Stimulated activated naive CD8-positive, alpha-beta T cell treated with anti-CD3 and anti-CD28 coated beads, Interleukin-15, Interleukin-2, amounts not matched to agents 100 ng/mL and 50 ng/mL, for 24 hours (primary cell): Measurements from ENCODE around the gene FBXO22.
"Not testable (repeated sequence)": the region's sequence is repeated elsewhere in the genome, so short reads cannot be mapped to it uniquely, and the experiment has no call there.

Experiments used
- H3K27ac Mint-ChIP-seq: one replicate; pipeline ENCODE4 v1.8.0; 2021; ENCODE audit warnings: mild to moderate bottlenecking, mixed read lengths
- H3K27me3 Mint-ChIP-seq: one replicate; pipeline ENCODE4 v1.8.0; 2021; ENCODE audit warnings: mixed read lengths
- H3K36me3 Mint-ChIP-seq: one replicate; pipeline ENCODE4 v1.8.0; 2021; ENCODE audit warnings: low read depth, mixed read lengths
- H3K4me1 Mint-ChIP-seq: one replicate; pipeline ENCODE4 v1.8.0; 2021; ENCODE audit warnings: low read depth, mixed read lengths
- H3K4me3 Mint-ChIP-seq: one replicate; pipeline ENCODE4 v1.8.0; 2021; ENCODE audit warnings: mild to moderate bottlenecking, mixed read lengths
- H3K9me3 Mint-ChIP-seq: one replicate; pipeline ENCODE4 v1.8.0; 2021; ENCODE audit warnings: mixed read lengths

FBXO22 gene

DNA sequence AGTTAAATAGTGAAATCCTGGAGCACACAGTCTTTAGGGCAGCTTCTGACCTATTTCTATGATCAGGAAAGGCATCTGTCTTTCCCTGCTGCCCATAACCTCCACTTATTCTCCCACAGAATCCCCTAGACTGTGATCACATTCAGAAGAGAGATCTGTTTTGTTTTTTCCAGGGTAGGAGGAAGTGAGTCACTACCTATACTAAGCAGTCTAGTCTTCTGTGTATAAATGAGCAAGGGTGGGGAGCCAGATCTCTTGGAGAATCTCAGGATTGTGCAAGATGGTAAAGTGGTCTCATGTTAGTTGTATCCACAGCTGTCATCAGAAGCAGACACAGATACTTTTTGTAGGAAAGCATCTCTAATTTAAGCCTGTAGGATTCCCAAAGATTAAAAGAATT, 11.8 kb upstream of the FBXO22 start:
- no peaks in the 10 kb centered on the region for H3K27me3 Mint-ChIP-seq
- no peaks in the 10 kb centered on the region for H3K9me3 Mint-ChIP-seq
- peaks cover 13% of the 10 kb centered on the region for H3K4me1 Mint-ChIP-seq
- H3K4me3 Mint-ChIP-seq: no peak overlapping the region
- peak overlapping the region; percentile 50 for H3K27ac Mint-ChIP-seq
- H3K36me3 Mint-ChIP-seq: peaks cover 11% of the 10 kb centered on the region

DNA sequence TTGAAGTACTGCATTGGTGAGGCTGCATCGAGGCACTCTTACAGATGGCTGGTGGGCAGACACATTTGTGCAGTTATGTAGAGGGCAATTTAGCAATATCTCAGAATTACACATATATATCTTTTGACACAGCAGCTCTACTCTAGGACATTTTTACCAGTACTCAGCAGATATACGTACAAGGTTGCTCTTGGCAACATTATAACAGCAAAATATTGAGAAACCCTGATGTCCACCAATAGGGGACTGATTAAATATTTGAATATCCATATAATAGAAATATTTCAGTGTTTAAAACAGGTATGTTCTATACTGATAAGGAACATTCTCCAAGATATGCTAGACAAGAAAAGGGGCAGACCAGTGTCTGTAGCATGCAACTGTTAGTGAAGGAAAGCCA, 7.9 kb upstream of the FBXO22 start:
- H3K27me3 Mint-ChIP-seq: no peaks in the 10 kb centered on the region
- H3K4me1 Mint-ChIP-seq: peaks cover 10% of the 10 kb centered on the region
- H3K36me3 Mint-ChIP-seq: peaks cover 10% of the 10 kb centered on the region
- H3K4me3 Mint-ChIP-seq: no peak overlapping the region
- no peaks in the 10 kb centered on the region for H3K9me3 Mint-ChIP-seq
- H3K27ac Mint-ChIP-seq: no peak overlapping the region

- Mint-ChIP-seq H3K9me3 (no peaks in the 10 kb centered on the region), H3K4me3 (no peak overlapping the region), H3K27me3 (no peaks in the 10 kb centered on the region), H3K27ac (no peak overlapping the region), H3K4me1 (peaks cover 24% of the 10 kb centered on the region), H3K36me3 (peaks cover 17% of the 10 kb centered on the region)
These were observed 3.1 kb upstream of the FBXO22 start for GRCh38 chr15:75900577-75900976.

- Mint-ChIP-seq H3K4me1 (peaks cover 33% of the 10 kb centered on the region), H3K36me3 (peaks cover 28% of the 10 kb centered on the region), H3K27ac (peak overlapping the region; percentile 61), H3K27me3 (no peaks in the 10 kb centered on the region), H3K4me3 (peak overlapping the region; percentile 25), H3K9me3 (no peaks in the 10 kb centered on the region)
These were observed 1.5 kb upstream of the FBXO22 start for GRCh38 chr15:75902129-75902557.

DNA sequence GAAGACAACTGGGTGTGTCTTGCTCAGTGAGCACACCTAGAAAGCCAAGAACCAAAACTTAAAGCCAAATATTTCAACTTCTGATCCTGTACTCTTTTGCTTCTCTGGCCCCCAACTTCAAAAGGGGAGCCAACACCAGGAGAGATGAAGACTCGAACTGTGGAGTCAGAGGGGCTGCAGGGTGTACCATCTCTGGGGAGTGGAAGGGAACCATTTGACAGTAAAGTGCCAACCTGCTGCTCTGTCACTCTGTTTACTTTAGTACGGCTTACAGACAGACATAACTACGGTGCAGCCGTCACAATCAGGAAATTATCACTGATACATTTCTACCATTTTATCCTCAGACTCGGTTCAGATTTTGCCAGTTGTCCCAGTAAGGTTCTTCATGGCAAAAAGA, 1.6 kb downstream of the FBXO22 start:
- H3K27ac Mint-ChIP-seq: peak overlapping the region; percentile 76
- H3K27me3 Mint-ChIP-seq: no peaks in the 10 kb centered on the region
- peak overlapping the region; percentile 97 for H3K4me3 Mint-ChIP-seq
- peaks cover 41% of the 10 kb centered on the region for H3K36me3 Mint-ChIP-seq
- H3K9me3 Mint-ChIP-seq: no peaks in the 10 kb centered on the region
- peaks cover 47% of the 10 kb centered on the region for H3K4me1 Mint-ChIP-seq

- H3K27me3 Mint-ChIP-seq, H3K9me3 Mint-ChIP-seq, H3K4me3 Mint-ChIP-seq, H3K27ac Mint-ChIP-seq: not testable (repeated sequence)
- peaks cover 43% of the 10 kb centered on the region for H3K4me1 Mint-ChIP-seq
- peaks cover 74% of the 10 kb centered on the region for H3K36me3 Mint-ChIP-seq
These were observed 6.7 kb downstream of the FBXO22 start for GRCh38 chr15:75910355-75910754.

GRCh38 chr15:75916978-75917377, 13.3 kb downstream of the FBXO22 start:
- Mint-ChIP-seq H3K36me3 (peaks cover 65% of the 10 kb centered on the region), H3K27ac (no peak overlapping the region), H3K27me3 (no peaks in the 10 kb centered on the region), H3K4me3 (no peak overlapping the region), H3K9me3 (no peaks in the 10 kb centered on the region), H3K4me1 (no peaks in the 10 kb centered on the region)

DNA sequence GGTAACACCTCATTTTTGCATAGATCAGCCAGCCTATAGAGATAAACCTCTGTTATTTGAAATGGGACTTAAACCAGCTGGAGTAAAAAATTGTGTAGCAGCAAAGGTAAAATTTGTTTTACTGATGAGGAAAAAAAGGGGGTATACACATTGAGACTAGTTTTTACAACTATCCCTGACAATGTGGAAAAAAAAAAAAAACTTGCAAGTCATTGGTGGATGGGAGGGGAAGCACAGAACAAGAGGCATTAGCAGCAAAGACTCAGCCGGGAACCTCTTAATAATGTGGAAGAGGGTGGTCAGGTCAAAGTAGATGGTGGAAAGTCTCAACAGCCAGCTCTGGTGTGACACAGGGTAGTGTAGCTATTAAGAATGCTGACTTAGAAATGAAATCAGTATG, 14.5 kb downstream of the FBXO22 start:
- H3K4me1 Mint-ChIP-seq: peaks cover 11% of the 10 kb centered on the region
- no peaks in the 10 kb centered on the region for H3K9me3 Mint-ChIP-seq
- peak overlapping the region; percentile 13 for H3K27ac Mint-ChIP-seq
- peaks cover 65% of the 10 kb centered on the region for H3K36me3 Mint-ChIP-seq
- no peaks in the 10 kb centered on the region for H3K27me3 Mint-ChIP-seq
- no peak overlapping the region for H3K4me3 Mint-ChIP-seq

DNA sequence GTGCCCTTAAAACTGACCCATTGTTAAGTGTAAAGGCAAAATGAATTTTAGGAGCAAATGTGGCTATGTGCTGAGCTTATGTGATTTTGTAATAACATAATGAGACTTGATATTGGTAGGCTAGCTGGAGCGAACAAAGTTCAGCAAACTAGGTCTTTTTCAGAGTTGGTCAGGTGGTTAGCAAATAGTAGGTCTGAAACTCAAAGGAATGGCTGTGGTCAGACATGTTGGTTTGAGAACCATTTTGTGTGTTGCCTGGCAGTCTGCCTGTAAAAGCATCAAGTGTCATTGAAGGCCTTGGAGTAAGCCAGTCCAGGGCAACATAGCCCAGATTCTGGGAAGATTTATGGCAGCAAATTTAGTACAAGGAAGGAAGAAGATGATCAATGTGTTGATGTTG, 16.4 kb downstream of the FBXO22 start:
- Mint-ChIP-seq H3K4me3 (no peak overlapping the region), H3K27me3 (no peaks in the 10 kb centered on the region), H3K36me3 (peaks cover 61% of the 10 kb centered on the region), H3K4me1 (peaks cover 20% of the 10 kb centered on the region), H3K9me3 (no peaks in the 10 kb centered on the region), H3K27ac (no peak overlapping the region)

GRCh38 chr15:75921732-75922703, 18.3 kb downstream of the FBXO22 start:
- Mint-ChIP-seq H3K27me3 (no peaks in the 10 kb centered on the region), H3K4me1 (peaks cover 35% of the 10 kb centered on the region), H3K4me3 (no peak overlapping the region), H3K36me3 (peaks cover 70% of the 10 kb centered on the region), H3K27ac (no peak overlapping the region), H3K9me3 (no peaks in the 10 kb centered on the region)

DNA sequence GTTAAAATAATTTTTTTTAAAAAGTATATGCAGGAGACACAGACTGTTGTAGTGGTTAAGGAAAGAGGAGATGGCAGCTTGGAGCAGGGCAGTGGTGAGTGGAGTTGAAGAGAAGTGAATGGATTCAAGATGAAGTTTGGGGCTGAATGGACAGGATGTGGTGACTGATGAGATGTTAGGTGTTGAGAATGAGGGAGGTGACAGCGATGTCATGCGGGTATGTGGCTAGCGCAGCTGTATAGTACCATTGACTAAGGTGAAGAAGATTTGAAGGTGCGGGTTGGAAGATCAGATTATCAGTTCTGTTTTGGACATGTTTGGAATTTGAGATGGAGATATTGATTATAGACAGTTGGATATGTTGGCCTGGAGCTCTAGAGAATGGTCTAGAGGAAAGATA, 20.1 kb downstream of the FBXO22 start:
- Mint-ChIP-seq H3K27me3 (no peaks in the 10 kb centered on the region), H3K4me1 (peaks cover 50% of the 10 kb centered on the region), H3K36me3 (peaks cover 62% of the 10 kb centered on the region), H3K4me3 (no peak overlapping the region), H3K27ac (peak overlapping the region; percentile 10), H3K9me3 (no peaks in the 10 kb centered on the region)

DNA sequence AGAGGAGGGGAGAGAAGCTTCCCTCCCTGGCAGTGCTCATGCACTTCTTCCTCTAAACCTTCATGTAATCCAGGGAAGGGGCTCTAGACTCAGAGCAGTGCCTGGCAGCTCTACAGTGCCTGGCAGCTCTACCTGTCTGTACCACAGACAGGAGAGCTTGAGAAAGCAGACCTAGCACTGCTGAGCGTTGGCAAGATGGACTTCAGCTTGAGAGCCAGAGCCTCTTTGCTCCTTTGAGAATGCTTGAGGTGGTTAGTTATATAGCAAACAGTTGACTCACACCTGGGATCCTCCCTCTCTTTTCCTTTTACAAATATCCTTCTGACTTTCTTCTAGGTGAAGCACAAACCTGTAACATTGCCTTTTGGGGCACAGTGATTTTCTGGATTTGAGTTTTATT, 20.9 kb downstream of the FBXO22 start:
- H3K9me3 Mint-ChIP-seq: no peaks in the 10 kb centered on the region
- no peaks in the 10 kb centered on the region for H3K27me3 Mint-ChIP-seq
- peaks cover 54% of the 10 kb centered on the region for H3K36me3 Mint-ChIP-seq
- H3K4me1 Mint-ChIP-seq: peaks cover 53% of the 10 kb centered on the region
- no peak overlapping the region for H3K27ac Mint-ChIP-seq
- no peak overlapping the region for H3K4me3 Mint-ChIP-seq

- H3K36me3 Mint-ChIP-seq: peaks cover 52% of the 10 kb centered on the region
- no peak overlapping the region for H3K4me3 Mint-ChIP-seq
- H3K27me3 Mint-ChIP-seq: no peaks in the 10 kb centered on the region
- no peak overlapping the region for H3K27ac Mint-ChIP-seq
- H3K9me3 Mint-ChIP-seq: no peaks in the 10 kb centered on the region
- H3K4me1 Mint-ChIP-seq: peaks cover 61% of the 10 kb centered on the region
These were observed 21.8 kb downstream of the FBXO22 start for GRCh38 chr15:75925440-75925839.

DNA sequence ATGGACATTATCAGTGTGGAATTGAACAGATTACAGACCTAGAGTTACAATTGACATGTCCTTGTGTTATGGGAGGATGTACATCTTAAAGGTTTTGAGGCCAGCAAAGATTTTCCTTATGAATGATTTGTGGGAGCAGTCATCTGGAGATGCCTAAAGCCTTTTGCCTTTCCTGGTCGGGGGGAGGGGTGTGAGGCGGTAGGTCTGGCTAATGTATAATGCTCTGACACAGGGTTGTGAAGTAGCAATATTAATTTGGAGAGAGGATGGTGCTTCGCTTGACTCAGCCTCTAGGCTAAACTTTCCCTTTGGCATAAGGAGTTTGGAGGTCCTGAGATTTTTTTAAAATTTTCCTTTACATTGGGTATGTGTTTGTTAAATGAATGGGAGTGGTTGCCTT, 23.3 kb downstream of the FBXO22 start:
- peaks cover 63% of the 10 kb centered on the region for H3K4me1 Mint-ChIP-seq
- H3K36me3 Mint-ChIP-seq: peaks cover 66% of the 10 kb centered on the region
- H3K4me3 Mint-ChIP-seq: no peak overlapping the region
- H3K27ac Mint-ChIP-seq: no peak overlapping the region
- H3K9me3 Mint-ChIP-seq: no peaks in the 10 kb centered on the region
- H3K27me3 Mint-ChIP-seq: no peaks in the 10 kb centered on the region

- Mint-ChIP-seq H3K36me3 (peaks cover 64% of the 10 kb centered on the region), H3K27me3 (no peaks in the 10 kb centered on the region), H3K9me3 (no peaks in the 10 kb centered on the region), H3K27ac (peak overlapping the region; percentile 21), H3K4me3 (no peak overlapping the region), H3K4me1 (peaks cover 57% of the 10 kb centered on the region)
These were observed 23.9 kb downstream of the FBXO22 start for GRCh38 chr15:75927601-75928000.
